Mononuclear cell (primary cell): ENCODE measurements around the gene HIGD1B. TPM values are rescaled to one million over a fixed set of nuclear protein-coding genes. Genes with fewer than 3 reads are reported as not detected.

Experiments
- H3K27me3 ChIP-seq: 2 replicates; pipeline ENCODE4 v1.6.0; 2011; ENCODE audit warnings: low read length, control low read depth; ENCODE audit not compliant: insufficient read depth
- H3K4me1 ChIP-seq: 2 replicates; pipeline ENCODE4 v1.5.1; 2011; ENCODE audit warnings: mild to moderate bottlenecking, low read length, control low read depth; ENCODE audit not compliant: insufficient read depth
- H3K4me3 ChIP-seq: 2 replicates; pipeline ENCODE4 v1.5.1; 2011; ENCODE audit warnings: mild to moderate bottlenecking, low read length, moderate library complexity
- H3K9me3 ChIP-seq: 2 replicates; pipeline ENCODE4 v1.5.1; 2011; ENCODE audit warnings: low read depth, mild to moderate bottlenecking, control low read depth, low read length
- total RNA-seq: library from RNA; depleted of rRNA; stranded (reverse); fragments of >200 nt; gene quantifications from one replicate; pipeline ENCODE4 v1.2.3, GENCODE V29; 2012

Gene HIGD1B
- total RNA-seq, 1 donor = not detected

- H3K4me1 ChIP-seq = no peaks in the 10 kb centered on the region
- H3K27me3 ChIP-seq = no peaks in the 10 kb centered on the region
- no peaks in the 10 kb centered on the region for H3K9me3 ChIP-seq
- H3K4me3 ChIP-seq = no peak overlapping the region
Observed at GRCh38 chr17:44850612-44851011, 2.9 kb downstream of the HIGD1B start.

GRCh38 chr17:44854192-44854591, 6.5 kb downstream of the HIGD1B start:
- no peaks in the 10 kb centered on the region for H3K27me3 ChIP-seq
- no peak overlapping the region for H3K4me3 ChIP-seq
- H3K4me1 ChIP-seq = no peaks in the 10 kb centered on the region
- no peaks in the 10 kb centered on the region for H3K9me3 ChIP-seq

GRCh38 chr17:44859701-44860100, 12.0 kb downstream of the HIGD1B start:
- H3K9me3 ChIP-seq = no peaks in the 10 kb centered on the region
- H3K4me1 ChIP-seq = no peaks in the 10 kb centered on the region
- no peak overlapping the region for H3K4me3 ChIP-seq
- no peaks in the 10 kb centered on the region for H3K27me3 ChIP-seq

GRCh38 chr17:44862278-44862914, 14.7 kb downstream of the HIGD1B start:
- Histone ChIP-seq H3K9me3 (no peaks in the 10 kb centered on the region), H3K4me3 (no peak overlapping the region), H3K27me3 (no peaks in the 10 kb centered on the region), H3K4me1 (no peaks in the 10 kb centered on the region)

GRCh38 chr17:44863061-44863918, 15.6 kb downstream of the HIGD1B start:
- H3K4me3 ChIP-seq = no peak overlapping the region
- H3K9me3 ChIP-seq = no peaks in the 10 kb centered on the region
- H3K4me1 ChIP-seq = no peaks in the 10 kb centered on the region
- no peaks in the 10 kb centered on the region for H3K27me3 ChIP-seq

- no peak overlapping the region for H3K4me3 ChIP-seq
- H3K9me3 ChIP-seq = no peaks in the 10 kb centered on the region
- no peaks in the 10 kb centered on the region for H3K4me1 ChIP-seq
- no peaks in the 10 kb centered on the region for H3K27me3 ChIP-seq
Observed at GRCh38 chr17:44864831-44865230, 17.1 kb downstream of the HIGD1B start.

- Histone ChIP-seq H3K4me3 (no peak overlapping the region), H3K4me1 (no peaks in the 10 kb centered on the region), H3K9me3 (no peaks in the 10 kb centered on the region), H3K27me3 (no peaks in the 10 kb centered on the region)
Observed at GRCh38 chr17:44865231-44865660, 17.6 kb downstream of the HIGD1B start.

GRCh38 chr17:44865931-44866330, 18.2 kb downstream of the HIGD1B start:
- H3K4me3 ChIP-seq = no peak overlapping the region
- H3K4me1 ChIP-seq = no peaks in the 10 kb centered on the region

GRCh38 chr17:44867841-44868240, 20.2 kb downstream of the HIGD1B start:
- H3K27me3 ChIP-seq = no peaks in the 10 kb centered on the region
- H3K4me1 ChIP-seq = no peaks in the 10 kb centered on the region
- H3K9me3 ChIP-seq = no peaks in the 10 kb centered on the region
- no peak overlapping the region for H3K4me3 ChIP-seq

More at GRCh38 chr17:44865931-44866330, 18.2 kb downstream of the HIGD1B start:
- Histone ChIP-seq H3K27me3 (no peaks in the 10 kb centered on the region), H3K9me3 (no peaks in the 10 kb centered on the region)

GRCh38 chr17:44871556-44871955, 23.9 kb downstream of the HIGD1B start:
- Histone ChIP-seq H3K9me3 (no peaks in the 10 kb centered on the region), H3K4me1 (no peaks in the 10 kb centered on the region), H3K27me3 (no peaks in the 10 kb centered on the region), H3K4me3 (no peak overlapping the region)

GRCh38 chr17:44872131-44872768, 24.6 kb downstream of the HIGD1B start:
- Histone ChIP-seq H3K27me3 (no peaks in the 10 kb centered on the region), H3K9me3 (no peaks in the 10 kb centered on the region), H3K4me3 (no peak overlapping the region), H3K4me1 (no peaks in the 10 kb centered on the region)

GRCh38 chr17:44875761-44876160, 28.1 kb downstream of the HIGD1B start:
- Histone ChIP-seq H3K4me3 (no peak overlapping the region), H3K4me1 (no peaks in the 10 kb centered on the region), H3K27me3 (no peaks in the 10 kb centered on the region), H3K9me3 (no peaks in the 10 kb centered on the region)

- Histone ChIP-seq H3K27me3 (no peaks in the 10 kb centered on the region), H3K4me1 (no peaks in the 10 kb centered on the region), H3K9me3 (no peaks in the 10 kb centered on the region), H3K4me3 (no peak overlapping the region)
Observed at GRCh38 chr17:44877121-44877520, 29.4 kb downstream of the HIGD1B start.

GRCh38 chr17:44878627-44879221, 31.0 kb downstream of the HIGD1B start:
- no peaks in the 10 kb centered on the region for H3K4me1 ChIP-seq
- no peaks in the 10 kb centered on the region for H3K27me3 ChIP-seq
- H3K9me3 ChIP-seq = no peaks in the 10 kb centered on the region
- H3K4me3 ChIP-seq = no peak overlapping the region

GRCh38 chr17:44879376-44879775, 31.7 kb downstream of the HIGD1B start:
- no peaks in the 10 kb centered on the region for H3K27me3 ChIP-seq

More at GRCh38 chr17:44879376-44879775, 31.7 kb downstream of the HIGD1B start:
- Histone ChIP-seq H3K4me3 (no peak overlapping the region), H3K9me3 (no peaks in the 10 kb centered on the region), H3K4me1 (no peaks in the 10 kb centered on the region)
